ENCODE results near the gene KAZN. TPM values are rescaled to one million over a fixed set of nuclear protein-coding genes. Genes with fewer than 3 reads are reported as not detected.

Gene KAZN
- total RNA-seq, 1 experiment from 2014 or later: 2.4 TPM

- H3K4me1 ChIP-seq: no peaks in the 10 kb centered on the region
- no peaks in the 10 kb centered on the region for H3K27me3 ChIP-seq (replicated peaks; ENCODE audit: control insufficient read depth, insufficient read depth, low read length)
- Mint-ChIP-seq H3K4me3 (ENCODE audit: unreplicated experiment) (no peak overlapping the region), H3K9me3 (ENCODE audit: unreplicated experiment) (no peaks in the 10 kb centered on the region), H3K36me3 (ENCODE audit: insufficient read depth, unreplicated experiment) (no peaks in the 10 kb centered on the region), H3K27ac (ENCODE audit: unreplicated experiment) (no peak overlapping the region), H3K4me1 (ENCODE audit: low read depth, unreplicated experiment) (no peaks in the 10 kb centered on the region), H3K27me3 (ENCODE audit: insufficient read depth, unreplicated experiment) (peaks cover 3% of the 10 kb centered on the region)
- ChIA-PET POLR2A (no interaction called here), CTCF (no interaction called here)
- H3K4me3 ChIP-seq (ENCODE audit: low read depth, low read length): no peak overlapping the region
- no peak for DNase-seq
- no peaks in the 10 kb centered on the region for H3K9me3 ChIP-seq
- no peaks in the 10 kb centered on the region for H3K36me3 ChIP-seq (ENCODE audit: control insufficient read depth, insufficient read depth, low read length)
- no TSS peak for BruUV-seq (replicated peaks)
- intact Hi-C loops (cut with micrococcal nuclease; ENCODE audit: unreplicated experiment): no loop called here
- TF ChIP-seq CTCF (IDR thresholded peaks at IDR 0.05; ENCODE audit: insufficient read depth in 1 of 2, low read depth in 1 of 2, low read length in 1 of 2, severe bottlenecking in 1 of 2, unreplicated experiment in 1 of 2): no peak
Measured at GRCh38 chr1:14591600-14591999, 6.9 kb upstream of the KAZN start.

GRCh38 chr1:14592004-14592631, 6.4 kb upstream of the KAZN start:
- TF ChIP-seq CTCF (IDR thresholded peaks at IDR 0.05; ENCODE audit: insufficient read depth in 1 of 2, low read depth in 1 of 2, low read length in 1 of 2, severe bottlenecking in 1 of 2, unreplicated experiment in 1 of 2): no peak
- Histone ChIP-seq H3K9me3 (no peaks in the 10 kb centered on the region), H3K4me1 (no peaks in the 10 kb centered on the region), H3K36me3 (ENCODE audit: control insufficient read depth, insufficient read depth, low read length) (no peaks in the 10 kb centered on the region), H3K27me3 (replicated peaks; ENCODE audit: control insufficient read depth, insufficient read depth, low read length) (no peaks in the 10 kb centered on the region), H3K4me3 (ENCODE audit: low read depth, low read length) (no peak overlapping the region)
- CTCF ChIA-PET: no interaction called here
- Mint-ChIP-seq H3K27me3 (ENCODE audit: insufficient read depth, unreplicated experiment) (peaks cover 3% of the 10 kb centered on the region), H3K36me3 (ENCODE audit: insufficient read depth, unreplicated experiment) (no peaks in the 10 kb centered on the region), H3K4me3 (ENCODE audit: unreplicated experiment) (no peak overlapping the region), H3K9me3 (ENCODE audit: unreplicated experiment) (no peaks in the 10 kb centered on the region), H3K27ac (ENCODE audit: unreplicated experiment) (no peak overlapping the region), H3K4me1 (ENCODE audit: low read depth, unreplicated experiment) (no peaks in the 10 kb centered on the region)
- POLR2A ChIA-PET: no interaction called here
- intact Hi-C loops (cut with micrococcal nuclease; ENCODE audit: unreplicated experiment): no loop called here
- no TSS peak for BruUV-seq (replicated peaks)
- no peak for DNase-seq

- H3K9me3 Mint-ChIP-seq (ENCODE audit: unreplicated experiment): no peaks in the 10 kb centered on the region
Measured at GRCh38 chr1:14593302-14593701, 5.2 kb upstream of the KAZN start.

More at GRCh38 chr1:14593302-14593701, 5.2 kb upstream of the KAZN start:
- Mint-ChIP-seq H3K4me3 (ENCODE audit: unreplicated experiment) (no peak overlapping the region), H3K36me3 (ENCODE audit: insufficient read depth, unreplicated experiment) (no peaks in the 10 kb centered on the region), H3K27ac (ENCODE audit: unreplicated experiment) (no peak overlapping the region), H3K4me1 (ENCODE audit: low read depth, unreplicated experiment) (no peaks in the 10 kb centered on the region), H3K27me3 (ENCODE audit: insufficient read depth, unreplicated experiment) (peaks cover 3% of the 10 kb centered on the region)
- Histone ChIP-seq H3K4me3 (ENCODE audit: low read depth, low read length) (no peak overlapping the region), H3K27me3 (replicated peaks; ENCODE audit: control insufficient read depth, insufficient read depth, low read length) (no peaks in the 10 kb centered on the region), H3K9me3 (no peaks in the 10 kb centered on the region), H3K4me1 (no peaks in the 10 kb centered on the region), H3K36me3 (ENCODE audit: control insufficient read depth, insufficient read depth, low read length) (no peaks in the 10 kb centered on the region)
- DNase-seq: no peak
- ChIA-PET POLR2A (no interaction called here), CTCF (no interaction called here)
- intact Hi-C loops (cut with micrococcal nuclease; ENCODE audit: unreplicated experiment): no loop called here
- no TSS peak for BruUV-seq (replicated peaks)
- TF ChIP-seq CTCF (IDR thresholded peaks at IDR 0.05; ENCODE audit: insufficient read depth in 1 of 2, low read depth in 1 of 2, low read length in 1 of 2, severe bottlenecking in 1 of 2, unreplicated experiment in 1 of 2): no peak

All from Caco-2 (cell line).